ENCODE measurements around the gene MAP2K5. TPM values are rescaled to one million over a fixed set of nuclear protein-coding genes. Genes with fewer than 3 reads are reported as not detected.

The MAP2K5 gene
- polyA plus RNA-seq, 2 of the 4 experiments (the other 2 are of a cell fraction), result 7.8 to 11.0 TPM

DNA sequence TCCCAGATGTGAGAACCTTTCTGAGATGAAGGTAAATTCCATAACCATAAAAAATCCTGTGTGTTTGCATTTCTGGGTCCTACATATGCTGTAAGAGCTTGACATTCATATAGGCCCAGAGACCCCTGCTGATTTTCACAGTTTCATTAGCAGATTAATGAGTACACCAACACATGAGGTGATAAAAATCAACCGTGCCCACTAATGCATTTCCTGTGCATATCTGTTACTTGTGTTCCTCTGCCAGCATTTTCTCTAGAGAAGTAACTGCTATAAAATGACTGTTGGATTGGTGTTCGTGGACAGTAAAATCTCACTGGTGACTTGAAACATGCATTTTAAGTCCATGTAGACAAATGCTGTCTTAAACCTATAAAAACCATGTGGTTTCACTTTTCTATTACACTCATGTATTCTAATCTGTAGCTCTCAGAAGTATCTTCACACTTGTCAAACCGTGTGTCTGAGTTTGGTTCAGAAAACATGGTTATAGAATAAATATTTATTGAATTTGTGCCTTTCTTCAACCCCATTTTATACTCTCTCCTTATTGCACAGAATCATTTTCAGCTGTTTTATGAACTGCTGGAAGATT is 14.6 kb downstream of the MAP2K5 start (continued):
- TF ChIP-seq, protein P1, sequence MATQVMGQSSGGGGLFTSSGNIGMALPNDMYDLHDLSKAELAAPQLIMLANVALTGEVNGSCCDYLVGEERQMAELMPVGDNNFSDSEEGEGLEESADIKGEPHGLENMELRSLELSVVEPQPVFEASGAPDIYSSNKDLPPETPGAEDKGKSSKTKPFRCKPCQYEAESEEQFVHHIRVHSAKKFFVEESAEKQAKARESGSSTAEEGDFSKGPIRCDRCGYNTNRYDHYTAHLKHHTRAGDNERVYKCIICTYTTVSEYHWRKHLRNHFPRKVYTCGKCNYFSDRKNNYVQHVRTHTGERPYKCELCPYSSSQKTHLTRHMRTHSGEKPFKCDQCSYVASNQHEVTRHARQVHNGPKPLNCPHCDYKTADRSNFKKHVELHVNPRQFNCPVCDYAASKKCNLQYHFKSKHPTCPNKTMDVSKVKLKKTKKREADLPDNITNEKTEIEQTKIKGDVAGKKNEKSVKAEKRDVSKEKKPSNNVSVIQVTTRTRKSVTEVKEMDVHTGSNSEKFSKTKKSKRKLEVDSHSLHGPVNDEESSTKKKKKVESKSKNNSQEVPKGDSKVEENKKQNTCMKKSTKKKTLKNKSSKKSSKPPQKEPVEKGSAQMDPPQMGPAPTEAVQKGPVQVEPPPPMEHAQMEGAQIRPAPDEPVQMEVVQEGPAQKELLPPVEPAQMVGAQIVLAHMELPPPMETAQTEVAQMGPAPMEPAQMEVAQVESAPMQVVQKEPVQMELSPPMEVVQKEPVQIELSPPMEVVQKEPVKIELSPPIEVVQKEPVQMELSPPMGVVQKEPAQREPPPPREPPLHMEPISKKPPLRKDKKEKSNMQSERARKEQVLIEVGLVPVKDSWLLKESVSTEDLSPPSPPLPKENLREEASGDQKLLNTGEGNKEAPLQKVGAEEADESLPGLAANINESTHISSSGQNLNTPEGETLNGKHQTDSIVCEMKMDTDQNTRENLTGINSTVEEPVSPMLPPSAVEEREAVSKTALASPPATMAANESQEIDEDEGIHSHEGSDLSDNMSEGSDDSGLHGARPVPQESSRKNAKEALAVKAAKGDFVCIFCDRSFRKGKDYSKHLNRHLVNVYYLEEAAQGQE (IDR thresholded peaks at IDR 0.05), result no peak
- TF ChIP-seq TFCP2L1 (CRISPR knock-in tag; IDR thresholded peaks at IDR 0.05) (no peak), POLR2AphosphoS2 (conservative IDR thresholded peaks at IDR 0.05; ENCODE audit: low read length) (no peak), KDM5A (IDR thresholded peaks at IDR 0.05) (no peak), HOXB5 (CRISPR knock-in tag; IDR thresholded peaks at IDR 0.05) (no peak), RAD21 (conservative IDR thresholded peaks at IDR 0.05 in 1 of 2, IDR thresholded peaks at IDR 0.05 in 1 of 2) (no peak), RNF2 (IDR thresholded peaks at IDR 0.05; ENCODE audit: borderline replicate concordance, low read depth) (no peak), TP53 (CRISPR knock-in tag; IDR thresholded peaks at IDR 0.05) (no peak)

DNA sequence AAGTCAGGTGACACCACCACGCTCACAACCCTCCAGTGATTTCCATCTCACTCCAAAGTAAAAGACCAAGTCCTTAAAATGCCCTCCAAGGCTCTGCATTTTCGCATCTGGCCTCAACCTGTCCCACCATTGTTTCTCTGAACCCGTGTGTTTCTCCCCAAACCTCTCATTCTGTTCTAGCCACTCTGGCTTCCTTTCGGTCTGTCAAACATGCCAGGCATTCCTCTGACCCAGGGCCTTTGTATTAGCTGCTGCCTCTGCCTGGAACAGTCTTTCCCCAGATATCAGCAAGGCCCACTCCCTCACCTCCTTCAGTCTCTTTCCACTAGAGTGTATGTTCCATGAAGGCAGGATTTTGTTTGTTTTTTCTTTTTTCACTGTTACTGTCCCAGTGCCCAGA is 16.0 kb downstream of the MAP2K5 start:
- no peak overlapping the region for H3K27ac ChIP-seq
- WGBS (ENCODE audit: missing lambda C conversion rate), result 88% methylated on average over 4 of the region's 4 CpGs
- H3K4me2 ChIP-seq, result no peak overlapping the region
- ATAC-seq (no peak), FAIRE-seq (no peak), DNase-seq (ENCODE audit: low read depth in 1 of 2, low spot score in 1 of 2) (no peak)
- no peaks in the 10 kb centered on the region for H3K4me1 ChIP-seq
- TF ChIP-seq RNF2 (IDR thresholded peaks at IDR 0.05; ENCODE audit: borderline replicate concordance, low read depth) (no peak), KDM1A (IDR thresholded peaks at IDR 0.05; ENCODE audit: low read depth) (no peak), TP53 (CRISPR knock-in tag; IDR thresholded peaks at IDR 0.05) (no peak), ZSCAN20 (CRISPR knock-in tag; IDR thresholded peaks at IDR 0.05) (no peak), KDM5A (IDR thresholded peaks at IDR 0.05) (no peak), ESRRA (IDR thresholded peaks at IDR 0.05; ENCODE audit: borderline replicate concordance, low read length) (no peak), FOXS1 (CRISPR knock-in tag; IDR thresholded peaks at IDR 0.05) (no peak), NR3C1 (IDR thresholded peaks at IDR 0.05) (no peak), RAD21 (conservative IDR thresholded peaks at IDR 0.05 in 1 of 2, IDR thresholded peaks at IDR 0.05 in 1 of 2) (no peak), BHLHE40 (IDR thresholded peaks at IDR 0.05; ENCODE audit: low read depth, low read length) (no peak), EHMT2 (IDR thresholded peaks at IDR 0.05; ENCODE audit: low read depth) (no peak), JUN (IDR thresholded peaks at IDR 0.05) (no peak), HDAC2 (IDR thresholded peaks at IDR 0.05) (no peak)
- TF ChIP-seq, protein P2, sequence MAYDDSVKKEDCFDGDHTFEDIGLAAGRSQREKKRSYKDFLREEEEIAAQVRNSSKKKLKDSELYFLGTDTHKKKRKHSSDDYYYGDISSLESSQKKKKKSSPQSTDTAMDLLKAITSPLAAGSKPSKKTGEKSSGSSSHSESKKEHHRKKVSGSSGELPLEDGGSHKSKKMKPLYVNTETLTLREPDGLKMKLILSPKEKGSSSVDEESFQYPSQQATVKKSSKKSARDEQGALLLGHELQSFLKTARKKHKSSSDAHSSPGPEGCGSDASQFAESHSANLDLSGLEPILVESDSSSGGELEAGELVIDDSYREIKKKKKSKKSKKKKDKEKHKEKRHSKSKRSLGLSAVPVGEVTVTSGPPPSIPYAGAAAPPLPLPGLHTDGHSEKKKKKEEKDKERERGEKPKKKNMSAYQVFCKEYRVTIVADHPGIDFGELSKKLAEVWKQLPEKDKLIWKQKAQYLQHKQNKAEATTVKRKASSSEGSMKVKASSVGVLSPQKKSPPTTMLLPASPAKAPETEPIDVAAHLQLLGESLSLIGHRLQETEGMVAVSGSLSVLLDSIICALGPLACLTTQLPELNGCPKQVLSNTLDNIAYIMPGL (CRISPR knock-in tag; IDR thresholded peaks at IDR 0.05; ENCODE audit: borderline replicate concordance), result no peak
- TF ChIP-seq, protein P1 (IDR thresholded peaks at IDR 0.05), result no peak
- H3K4me3 ChIP-seq, result no peak overlapping the region
- POLR2A ChIA-PET, result interaction anchor here (1.2 kb wide), 1 partner anchor 16 kb away, joined by 3 read pairs; the partner anchor contains the start of gene MAP2K5
- H3K9me3 ChIP-seq, result 0 out of 3 replicates have a peak, but pooled peaks cover 5% of the 10 kb centered on the region
- CTCF ChIA-PET, result interaction anchor here (1.2 kb wide), 1 partner anchor 11 kb away, joined by 3 read pairs; no protein-coding TSS in a partner anchor
